Smooth muscle cell of bladder (primary cell): ENCODE measurements around the gene ZNF627. TPM values are rescaled to one million over a fixed set of nuclear protein-coding genes. Genes with fewer than 3 reads are reported as not detected.

Source experiments
- total RNA-seq: library from RNA; depleted of rRNA; stranded (reverse); fragments of >200 nt; gene quantifications from 2 replicates; pipeline ENCODE4 v1.2.3, GENCODE V29; 2014

The ZNF627 gene
- total RNA-seq, result 19.0 and 19.3 TPM in 2 replicates

DNA sequence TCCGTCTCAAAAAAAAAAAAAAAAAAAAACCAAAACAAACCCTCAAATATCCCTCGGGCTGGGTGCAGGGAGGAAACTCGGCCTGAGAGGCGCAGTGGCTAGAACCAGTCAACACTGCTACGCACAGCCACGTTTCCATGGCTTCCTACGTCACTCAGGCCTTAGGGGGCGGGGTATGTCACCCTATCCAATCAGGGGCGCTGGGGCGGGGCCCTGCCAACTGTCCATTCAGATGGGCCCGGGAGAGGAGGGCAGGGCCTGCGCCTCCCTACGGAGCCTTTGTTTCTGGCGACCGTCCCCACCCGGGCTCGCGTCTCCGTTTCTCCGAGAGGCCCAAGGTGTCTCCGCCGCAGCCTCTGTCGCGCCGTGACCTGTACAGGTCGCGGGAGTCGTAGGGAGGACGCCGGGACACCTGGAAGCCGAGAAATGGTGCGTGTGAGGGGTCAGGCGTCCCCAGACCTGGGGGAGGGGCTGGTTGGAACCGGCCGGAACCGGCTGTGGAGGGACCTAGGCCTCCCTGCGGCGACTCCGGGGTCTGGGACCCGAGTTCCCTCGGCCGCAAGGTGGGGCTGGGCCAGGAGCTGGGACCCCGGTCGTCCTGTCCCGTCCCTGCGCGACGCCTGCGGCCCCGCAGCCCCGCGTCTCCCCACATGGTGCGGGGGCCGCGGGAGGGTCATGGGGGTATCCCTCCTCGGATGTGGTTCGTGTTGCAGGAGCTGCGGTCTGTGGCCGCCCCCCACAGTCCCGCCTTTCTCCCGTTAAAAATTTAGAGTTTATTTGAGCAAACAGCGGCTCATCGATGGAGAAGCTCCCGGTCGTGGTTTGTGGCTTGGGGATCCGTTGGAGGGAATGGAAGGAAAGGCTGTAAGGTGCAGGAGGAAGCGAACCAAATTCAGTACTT, at the start of gene ZNF627:
Gene ZNF627, plus strand, starts transcription at position 282 of the 901 bp plus-strand sequence. Its CDS starts 145 bp downstream, at position 427.

DNA sequence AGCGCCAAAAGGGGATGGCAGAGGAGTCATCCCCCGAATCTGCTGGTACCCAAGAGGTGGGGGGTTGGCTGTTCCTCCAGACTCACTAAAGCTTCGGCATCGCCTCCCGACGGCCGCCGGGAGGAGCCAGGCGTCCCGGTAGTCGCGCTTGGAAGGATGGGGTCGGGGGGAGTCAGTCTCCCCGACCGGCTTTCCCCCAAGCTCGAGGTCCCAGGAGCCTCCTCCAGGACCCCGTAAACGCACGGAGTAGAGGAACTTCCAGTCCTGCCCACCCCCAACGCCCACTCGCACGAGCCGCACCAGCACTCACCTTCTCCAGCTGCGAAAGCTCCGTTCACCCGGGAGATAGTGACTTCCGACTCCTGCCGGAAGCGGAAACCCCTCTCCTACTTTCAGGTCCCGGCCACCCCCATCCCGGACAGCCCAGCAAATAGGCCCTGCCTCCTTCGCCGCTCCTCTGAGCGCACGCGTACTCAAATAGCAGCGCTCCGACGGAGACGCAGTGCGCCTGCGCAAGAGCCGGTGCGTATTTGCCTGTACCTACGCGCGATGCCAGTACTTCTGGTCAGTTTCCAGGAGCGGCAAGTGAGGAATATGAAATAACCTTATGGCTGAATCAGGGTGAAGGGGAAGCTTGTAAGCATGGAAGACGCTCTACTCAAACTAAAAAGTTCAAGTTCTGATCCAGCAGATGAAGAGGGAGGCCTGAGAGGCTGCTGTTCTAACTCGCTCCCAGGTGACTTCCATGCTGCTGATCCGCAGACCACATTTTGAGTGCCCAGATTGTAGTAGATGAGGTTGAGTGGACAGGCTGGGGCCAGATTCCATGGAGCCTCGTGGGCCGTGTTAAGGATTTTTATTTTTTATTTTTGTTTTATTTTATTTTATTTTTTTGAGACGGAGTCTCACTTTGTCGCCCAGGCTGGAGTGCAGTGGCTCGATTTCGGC, 38.1 kb upstream of the ZNF627 start, which contains the start of gene ELOF1:
Gene ELOF1, minus strand, starts transcription at position 350 of the 948 bp plus-strand sequence. CDS start 4,883 bp downstream, outside the sequence.

DNA sequence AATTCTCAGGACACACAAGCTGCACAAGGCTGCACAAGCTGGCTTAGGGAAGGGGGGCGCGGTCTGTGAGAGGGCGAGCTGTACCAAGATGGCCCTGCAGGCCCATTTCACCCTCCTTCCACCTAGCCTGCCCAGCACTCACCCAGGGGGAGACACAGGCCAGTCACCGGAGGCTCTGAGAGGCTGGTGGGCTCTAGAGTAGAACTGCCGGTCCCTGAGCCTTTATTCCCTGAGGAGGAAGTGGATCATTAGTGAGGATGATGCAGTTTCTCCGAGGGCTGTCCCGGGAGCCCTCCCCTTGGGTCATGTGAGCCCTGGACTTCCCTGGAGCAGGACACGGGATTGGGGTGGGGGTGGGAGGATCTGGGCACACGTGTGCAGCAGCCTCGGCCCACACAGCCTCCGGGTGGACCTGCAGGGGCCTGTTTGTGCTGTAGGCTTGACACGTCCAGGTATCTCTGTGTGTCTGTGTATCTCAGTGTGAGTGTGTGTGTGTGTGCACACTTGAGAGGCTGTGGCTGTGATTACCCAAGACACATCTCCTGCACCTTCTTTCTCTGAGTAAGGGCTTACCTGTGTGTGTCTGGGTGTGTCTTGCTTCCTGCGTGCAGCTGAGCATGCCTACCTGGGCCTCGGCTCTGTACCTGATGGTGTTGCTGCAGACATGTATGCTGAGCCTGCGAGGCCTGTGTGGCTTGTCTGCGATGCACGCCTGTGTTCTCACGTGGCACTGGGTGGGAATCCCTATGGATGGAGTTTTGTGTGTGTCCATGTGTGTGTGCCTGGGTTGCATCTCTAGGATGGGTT, 19.6 kb upstream of the ZNF627 start, which contains the start of gene ACP5:
Gene ACP5, minus strand, starts transcription at position 195 of the 807 bp plus-strand sequence. CDS start 328 bp downstream, outside the sequence.

Other genes with a start within 250 kb of the ZNF627 start
- 10.0 and 13.0 TPM in 2 replicates for gene PLPPR2, start 242.1 kb upstream of the ZNF627 start, total RNA-seq
- 0.37 and 0.43 TPM in 2 replicates for gene SWSAP1, start 222.8 kb upstream of the ZNF627 start, total RNA-seq
- 3.8 and 6.0 TPM in 2 replicates for gene EPOR, start 213.2 kb upstream of the ZNF627 start, total RNA-seq
- 1.4 TPM in 2 replicates for gene RGL3, start 178.2 kb upstream of the ZNF627 start, total RNA-seq
- 0.18 and 0.28 TPM in 2 replicates for gene ODAD3, start 162.4 kb upstream of the ZNF627 start, total RNA-seq
- 106 and 160 TPM in 2 replicates for gene PRKCSH, start 161.8 kb upstream of the ZNF627 start, total RNA-seq
- gene ELAVL3, start 116.4 kb upstream of the ZNF627 start, total RNA-seq, result not detected in 2 replicates
- 4.0 and 6.4 TPM in 2 replicates for gene ZNF653, start 91.6 kb upstream of the ZNF627 start, total RNA-seq
- gene ECSIT, start 68.3 kb upstream of the ZNF627 start, total RNA-seq, result 27.7 and 43.3 TPM in 2 replicates
- gene CNN1, start 58.6 kb upstream of the ZNF627 start, total RNA-seq, result 7.5 and 16.5 TPM in 2 replicates
- gene ELOF1, start 38.3 kb upstream of the ZNF627 start, total RNA-seq, result 29.4 and 41.2 TPM in 2 replicates
- gene ACP5, start 19.8 kb upstream of the ZNF627 start, total RNA-seq, result 1.3 and 2.0 TPM in 2 replicates
- gene ZNF823, start 141.5 kb downstream of the ZNF627 start, total RNA-seq, result 3.1 and 4.3 TPM in 2 replicates
- gene ZNF441, start 169.5 kb downstream of the ZNF627 start, total RNA-seq, result 12.9 and 14.9 TPM in 2 replicates
- 3.0 and 3.3 TPM in 2 replicates for gene ZNF491, start 201.0 kb downstream of the ZNF627 start, total RNA-seq
- gene ZNF440, start 216.8 kb downstream of the ZNF627 start, total RNA-seq, result 7.5 and 7.7 TPM in 2 replicates